Endothelial cell of umbilical vein (primary cell): Measurements from ENCODE around the gene GPR137B. TPM values are rescaled to one million over a fixed set of nuclear protein-coding genes. Genes with fewer than 3 reads are reported as not detected.

Experiments
- BruUV-seq: library from RNA; stranded (reverse); fragments of 400-500 nt; replicated peaks from 2 replicates; lab custom pipeline; 2021; lab: Mats Ljungman, UMichigan
- CTCF ChIA-PET: fragments of 300-600, 350-600 bp; sonication (Branson Sonifier 250); formaldehyde crosslinking; loops from one replicate; lab custom pipeline; 2021; ENCODE audit warnings: antibody characterized with exemption, inconsistent platforms; lab: Charles Lee
- POLR2A ChIA-PET: fragments of 300-600, 350-600 bp; sonication (Branson Sonifier 250); formaldehyde crosslinking; loops from one replicate; lab custom pipeline; 2021; ENCODE audit warnings: antibody characterized with exemption, inconsistent platforms; lab: Charles Lee
- DNase-seq: peaks from one replicate; pipeline ENCODE4 v3.0.0-alpha.2; 2011; ENCODE audit warnings: low read depth, low spot score
- FAIRE-seq: peaks from 2 replicates; lab custom pipeline; 2011; peaks lifted over from hg19 to GRCh38; lab: Jason Lieb, UNC
- H2AFZ ChIP-seq: 2 replicates; pipeline ENCODE4 v1.6.0; 2012; ENCODE audit warnings: low read depth, low read length, control low read depth, inconsistent platforms
- H3K27ac ChIP-seq: 2 replicates; pipeline ENCODE4 v1.5.1; 2011; ENCODE audit warnings: low read depth, mild to moderate bottlenecking, control low read depth, low read length, moderate library complexity; ENCODE audit not compliant: insufficient read depth
- H3K27me3 ChIP-seq, 2 experiments: 2 replicates each; pipeline versions ENCODE4 v1.6.0 to v1.6.1; 2011; ENCODE audit warnings: low read length in 2 of 2, mixed read lengths in 1 of 2; ENCODE audit not compliant: control insufficient read depth in 2 of 2, insufficient read depth in 2 of 2
- H3K36me3 ChIP-seq, 2 experiments: 2 replicates in 1 of 2; 3 replicates in 1 of 2; pipeline ENCODE4 v1.5.1; 2011; ENCODE audit warnings: low read length in 2 of 2, mild to moderate bottlenecking in 1 of 2, moderate library complexity in 1 of 2; ENCODE audit not compliant: control insufficient read depth in 2 of 2, insufficient read depth in 2 of 2; ENCODE audit errors: extremely low read depth in 1 of 2
- H3K4me1 ChIP-seq: 3 replicates; pipeline ENCODE4 v1.5.1; 2011; ENCODE audit warnings: mild to moderate bottlenecking, low read length; ENCODE audit not compliant: control insufficient read depth, insufficient read depth; ENCODE audit errors: extremely low read depth
- H3K4me2 ChIP-seq: 2 replicates; pipeline ENCODE4 v1.6.1; 2011; ENCODE audit warnings: low read length, control low read depth, mixed read lengths; ENCODE audit not compliant: insufficient read depth
- H3K4me3 ChIP-seq, 3 experiments: fragments of 200-600 bp in 1 of 3; sonication (generic), shearing (Covaris generic) in 1 of 3; replicated peaks in 1 of 3; 2 replicates each; pipeline ENCODE4 v1.5.1; 2011 to 2016; ENCODE audit warnings: control low read depth in 3 of 3, low read length in 3 of 3, mild to moderate bottlenecking in 2 of 3, inconsistent platforms in 1 of 3, low read depth in 1 of 3, moderate library complexity in 1 of 3; ENCODE audit not compliant: insufficient read depth in 1 of 3
- H3K79me2 ChIP-seq: 2 replicates; pipeline ENCODE4 v1.6.0; 2012; ENCODE audit warnings: low read length, inconsistent platforms; ENCODE audit not compliant: control insufficient read depth, insufficient read depth
- H3K9ac ChIP-seq: replicated peaks from 2 replicates; pipeline ENCODE3; 2011; ENCODE audit warnings: low read length, control low read depth; ENCODE audit not compliant: insufficient read depth; ENCODE audit errors: extremely low read depth
- H3K9me1 ChIP-seq: replicated peaks from 3 replicates; pipeline ENCODE4 v1.6.0; 2011; ENCODE audit warnings: mild to moderate bottlenecking, low read length; ENCODE audit not compliant: control insufficient read depth, insufficient read depth; ENCODE audit errors: extremely low read depth
- H3K9me3 ChIP-seq: replicated peaks from 2 replicates; pipeline ENCODE4 v1.5.1; 2012; ENCODE audit warnings: low read length, inconsistent platforms; ENCODE audit not compliant: control insufficient read depth, insufficient read depth
- H4K20me1 ChIP-seq: replicated peaks from 2 replicates; pipeline ENCODE3; 2011; ENCODE audit warnings: mild to moderate bottlenecking, low read length; ENCODE audit not compliant: control insufficient read depth, insufficient read depth; ENCODE audit errors: extremely low read depth
- EZH2 ChIP-seq: IDR thresholded peaks from 2 replicates; pipeline ENCODE4 v1.6.1; 2012; ENCODE audit warnings: borderline replicate concordance, low read depth, mild to moderate bottlenecking, moderate library complexity, low read length, inconsistent platforms; ENCODE audit not compliant: severe bottlenecking
- FOS ChIP-seq: IDR thresholded peaks from 2 replicates; pipeline ENCODE4 v1.6.1; 2011; ENCODE audit warnings: mild to moderate bottlenecking, low read length, moderate library complexity, borderline replicate concordance; ENCODE audit not compliant: insufficient read depth
- GATA2 ChIP-seq: IDR thresholded peaks from 2 replicates; pipeline ENCODE4 v1.7.0; 2011; ENCODE audit warnings: low read depth, mild to moderate bottlenecking, moderate library complexity, mixed read lengths, low read length; ENCODE audit not compliant: insufficient read length, insufficient read depth
- JUN ChIP-seq: IDR thresholded peaks from 2 replicates; pipeline ENCODE4 v1.6.1; 2011; ENCODE audit warnings: borderline replicate concordance, low read depth; ENCODE audit not compliant: insufficient read length, insufficient read depth
- MAX ChIP-seq: IDR thresholded peaks from 2 replicates; pipeline ENCODE4 v1.6.1; 2011; ENCODE audit not compliant: insufficient read depth, insufficient read length
- MYC ChIP-seq: IDR thresholded peaks from one replicate; pipeline ENCODE4 v1.6.1; 2011; ENCODE audit warnings: mild to moderate bottlenecking, low read depth, low read length
- dilution Hi-C: fragments of 300-500 bp; cut with MboI; formaldehyde crosslinking; loops from one replicate; pipeline ENCODE4 v1.15.0; 2019; ENCODE audit warnings: low sequenced_read_pairs; ENCODE audit not compliant: extremely low pct_ligation_motif_present
- intact Hi-C: fragments of 100-400 bp; cut with micrococcal nuclease; formaldehyde crosslinking; loops from one replicate; pipeline ENCODE4 v1.10.0; 2022
- polyA plus RNA-seq, 4 experiments: library from polyadenylated mRNA; depleted of rRNA in 3 of 4; stranded (reverse) in 3 of 4; unstranded in 1 of 4; fragments of >200 nt; gene quantifications; 2 replicates each; pipeline versions ENCODE4 v1.2.1 to v1.2.3, GENCODE V29; 2011 to 2012; ENCODE audit warnings: missing spikeins in 1 of 4
- total RNA-seq: library from RNA; stranded (reverse); gene quantifications from 2 replicates; pipeline ENCODE4 v1.2.3, GENCODE V29; 2021
- TF ChIP-seq, protein P1 (sequence below), 2 donors: IDR thresholded peaks; 1 replicate in 1 of 2; 2 replicates in 1 of 2; pipeline ENCODE4 v1.5.1; 2011; ENCODE audit warnings: low read length in 2 of 2, mild to moderate bottlenecking in 2 of 2, moderate library complexity in 2 of 2, control low read depth in 1 of 2, inconsistent platforms in 1 of 2, low read depth in 1 of 2; ENCODE audit not compliant: insufficient read depth in 1 of 2; ENCODE audit errors: extremely low read depth in 1 of 2

GPR137B gene
- total and polyA plus RNA-seq, 2 donors (not counting 3 experiments of a cell fraction or from before 2014, with no cell fraction given) = 7.8 to 11.9 TPM

GRCh38 chr1:236149003-236149595 lies 6.8 kb downstream of the GPR137B start:
- no peak for TF ChIP-seq JUN
- no peak for TF ChIP-seq GATA2
- TF ChIP-seq MAX = no peak
- no peak for TF ChIP-seq MYC
- no peak for TF ChIP-seq EZH2
- TF ChIP-seq, protein P1, sequence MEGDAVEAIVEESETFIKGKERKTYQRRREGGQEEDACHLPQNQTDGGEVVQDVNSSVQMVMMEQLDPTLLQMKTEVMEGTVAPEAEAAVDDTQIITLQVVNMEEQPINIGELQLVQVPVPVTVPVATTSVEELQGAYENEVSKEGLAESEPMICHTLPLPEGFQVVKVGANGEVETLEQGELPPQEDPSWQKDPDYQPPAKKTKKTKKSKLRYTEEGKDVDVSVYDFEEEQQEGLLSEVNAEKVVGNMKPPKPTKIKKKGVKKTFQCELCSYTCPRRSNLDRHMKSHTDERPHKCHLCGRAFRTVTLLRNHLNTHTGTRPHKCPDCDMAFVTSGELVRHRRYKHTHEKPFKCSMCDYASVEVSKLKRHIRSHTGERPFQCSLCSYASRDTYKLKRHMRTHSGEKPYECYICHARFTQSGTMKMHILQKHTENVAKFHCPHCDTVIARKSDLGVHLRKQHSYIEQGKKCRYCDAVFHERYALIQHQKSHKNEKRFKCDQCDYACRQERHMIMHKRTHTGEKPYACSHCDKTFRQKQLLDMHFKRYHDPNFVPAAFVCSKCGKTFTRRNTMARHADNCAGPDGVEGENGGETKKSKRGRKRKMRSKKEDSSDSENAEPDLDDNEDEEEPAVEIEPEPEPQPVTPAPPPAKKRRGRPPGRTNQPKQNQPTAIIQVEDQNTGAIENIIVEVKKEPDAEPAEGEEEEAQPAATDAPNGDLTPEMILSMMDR (IDR thresholded peaks at IDR 0.05; ENCODE audit: extremely low read depth in 1 of 2, insufficient read depth in 1 of 2, low read depth in 1 of 2, low read length in 2 of 2) = no peak
- no peak for TF ChIP-seq FOS
- no peaks in the 10 kb centered on the region for H3K9me1 ChIP-seq
- H3K27me3 ChIP-seq = no peaks in the 10 kb centered on the region
- H3K36me3 ChIP-seq = no peaks in the 10 kb centered on the region
- DNase-seq (no peak), FAIRE-seq (no peak)
- CTCF ChIA-PET = no interaction called here
- H3K4me2 ChIP-seq = no peak overlapping the region
- BruUV-seq = no TSS peak
- POLR2A ChIA-PET = no interaction called here
- no peak overlapping the region for H3K27ac ChIP-seq
- intact Hi-C loops (no loop called here), dilution Hi-C loops (no loop called here)
- H3K9ac ChIP-seq = no peak overlapping the region
- H3K4me1 ChIP-seq = no peaks in the 10 kb centered on the region
- H3K4me3 ChIP-seq = no peak overlapping the region
- H3K9me3 ChIP-seq = no peaks in the 10 kb centered on the region
- H4K20me1 ChIP-seq = no peaks in the 10 kb centered on the region
- H3K79me2 ChIP-seq = no peaks in the 10 kb centered on the region
- no peak overlapping the region for H2AFZ ChIP-seq
